GM12873 (cell line): ENCODE data around the gene EDC3.

Source experiments
- TF ChIP-seq, protein P1 (sequence below): IDR thresholded peaks from 2 replicates; pipeline ENCODE4 v1.5.1; 2012; ENCODE audit warnings: low read depth, mild to moderate bottlenecking, moderate library complexity, low read length, control low read depth; ENCODE audit not compliant: insufficient read depth; ENCODE audit errors: missing control alignments

EDC3 gene

DNA sequence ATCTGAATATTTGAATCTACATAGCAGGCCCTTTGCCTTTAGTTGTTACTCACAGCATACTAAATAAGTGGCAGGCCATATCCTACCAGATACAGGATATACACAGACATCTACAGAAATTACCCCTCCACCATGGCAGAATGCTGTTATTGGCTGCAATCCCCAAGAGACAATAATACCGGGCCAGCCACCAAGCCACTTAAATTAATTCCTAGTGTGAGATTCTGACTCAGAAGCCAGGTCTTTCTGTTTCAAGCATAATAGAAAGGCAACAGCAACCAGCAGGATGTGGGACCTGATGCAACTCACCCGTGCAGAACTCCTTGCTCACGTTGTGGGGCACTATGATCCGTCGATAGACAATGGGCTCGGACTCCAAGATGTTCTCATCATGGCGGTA is 40.4 kb downstream of the EDC3 start:
- TF ChIP-seq, protein P1, sequence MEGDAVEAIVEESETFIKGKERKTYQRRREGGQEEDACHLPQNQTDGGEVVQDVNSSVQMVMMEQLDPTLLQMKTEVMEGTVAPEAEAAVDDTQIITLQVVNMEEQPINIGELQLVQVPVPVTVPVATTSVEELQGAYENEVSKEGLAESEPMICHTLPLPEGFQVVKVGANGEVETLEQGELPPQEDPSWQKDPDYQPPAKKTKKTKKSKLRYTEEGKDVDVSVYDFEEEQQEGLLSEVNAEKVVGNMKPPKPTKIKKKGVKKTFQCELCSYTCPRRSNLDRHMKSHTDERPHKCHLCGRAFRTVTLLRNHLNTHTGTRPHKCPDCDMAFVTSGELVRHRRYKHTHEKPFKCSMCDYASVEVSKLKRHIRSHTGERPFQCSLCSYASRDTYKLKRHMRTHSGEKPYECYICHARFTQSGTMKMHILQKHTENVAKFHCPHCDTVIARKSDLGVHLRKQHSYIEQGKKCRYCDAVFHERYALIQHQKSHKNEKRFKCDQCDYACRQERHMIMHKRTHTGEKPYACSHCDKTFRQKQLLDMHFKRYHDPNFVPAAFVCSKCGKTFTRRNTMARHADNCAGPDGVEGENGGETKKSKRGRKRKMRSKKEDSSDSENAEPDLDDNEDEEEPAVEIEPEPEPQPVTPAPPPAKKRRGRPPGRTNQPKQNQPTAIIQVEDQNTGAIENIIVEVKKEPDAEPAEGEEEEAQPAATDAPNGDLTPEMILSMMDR: no peak

DNA sequence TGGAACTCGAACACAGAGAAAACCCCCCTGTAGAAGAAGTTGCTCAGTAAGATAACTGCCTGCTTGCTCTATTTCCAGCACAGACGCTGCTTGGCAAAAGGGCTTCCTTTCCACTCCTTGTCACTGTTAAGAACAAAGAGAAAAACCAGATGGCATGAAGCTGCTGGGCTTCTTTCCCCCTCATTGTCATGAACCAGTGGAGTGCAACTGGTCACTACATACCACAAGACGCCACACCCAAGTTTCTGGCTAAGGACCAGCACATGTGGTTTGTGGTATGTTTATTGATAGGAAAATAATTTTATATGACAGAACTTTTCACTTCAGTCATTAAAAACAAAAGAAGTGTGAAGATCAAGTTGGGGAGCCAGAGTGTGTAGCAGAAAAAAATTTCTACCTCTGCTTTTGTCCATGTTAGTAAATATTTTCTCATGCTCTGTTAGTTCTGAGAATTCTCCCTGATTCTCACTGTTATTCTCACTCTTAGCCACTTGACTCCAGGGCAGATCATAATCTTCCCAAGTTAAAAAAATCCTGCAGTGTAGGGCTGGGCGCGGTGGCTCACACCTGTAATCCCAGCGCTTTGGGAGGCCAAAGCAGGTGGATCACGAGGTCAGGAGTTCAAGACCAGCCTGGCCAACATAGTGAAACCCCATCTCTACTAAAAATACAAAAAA is 42.3 kb downstream of the EDC3 start:
- TF ChIP-seq, protein P1: no peak

DNA sequence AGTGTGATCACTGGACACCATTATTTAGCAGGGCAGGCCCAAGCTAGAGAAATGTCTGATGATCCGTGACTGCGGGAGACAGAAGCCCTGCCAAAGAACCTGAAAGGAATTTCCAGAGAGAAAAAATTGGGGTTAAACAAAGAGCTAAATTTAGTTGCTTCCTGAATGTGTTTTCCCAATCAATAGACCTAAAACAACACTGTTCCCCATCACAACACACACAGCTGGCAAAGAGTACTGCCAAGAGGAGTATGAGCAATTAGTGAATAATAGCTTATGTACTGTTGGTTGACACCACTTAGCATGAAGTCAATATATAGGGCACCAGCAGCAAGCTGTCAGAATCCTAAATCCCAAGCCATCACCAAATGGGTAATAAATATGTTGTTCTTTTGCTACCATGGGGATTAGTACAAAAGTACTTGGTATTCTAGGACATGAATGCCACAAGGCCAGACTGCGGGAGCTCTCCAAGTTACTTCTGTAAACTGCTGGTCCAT is 44.5 kb downstream of the EDC3 start:
- TF ChIP-seq, protein P1: no peak

DNA sequence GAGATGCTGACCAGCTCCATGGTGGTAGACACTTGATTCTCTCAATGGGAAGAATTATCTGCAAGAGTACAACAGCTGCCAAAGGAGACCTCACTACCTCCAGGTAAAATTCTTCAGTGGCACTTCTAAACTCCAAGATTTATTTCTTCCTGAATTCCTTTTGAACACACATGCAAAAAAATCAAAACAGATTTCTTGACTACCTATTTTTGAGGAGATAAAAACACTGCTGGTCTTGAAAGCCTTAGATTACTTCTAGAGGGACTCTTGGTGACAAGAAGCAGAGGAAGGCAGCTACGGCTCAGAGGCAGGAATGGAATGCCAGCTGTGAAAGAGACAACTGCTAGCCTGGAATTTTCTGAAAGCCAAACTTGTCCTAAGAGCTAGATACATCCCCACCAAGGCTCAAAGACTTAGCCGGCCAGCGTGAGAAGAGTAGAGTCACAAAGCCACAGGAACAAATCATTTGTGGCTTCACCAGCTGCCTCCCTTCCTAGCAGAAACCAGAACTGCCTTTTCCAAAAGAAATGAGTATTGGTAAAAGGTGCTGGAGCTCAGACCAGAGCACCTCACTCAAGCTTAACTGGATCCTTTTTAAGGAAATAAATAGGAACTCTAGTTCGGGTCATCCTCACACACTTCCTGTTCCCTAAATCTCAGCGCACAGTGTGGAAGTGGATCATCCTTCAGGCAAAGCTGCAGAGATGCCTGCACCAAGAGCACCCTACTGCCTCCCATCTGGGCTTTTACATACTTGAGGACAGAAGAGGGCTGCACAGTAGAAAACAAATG is 47.6 kb downstream of the EDC3 start:
- TF ChIP-seq, protein P1: no peak

DNA sequence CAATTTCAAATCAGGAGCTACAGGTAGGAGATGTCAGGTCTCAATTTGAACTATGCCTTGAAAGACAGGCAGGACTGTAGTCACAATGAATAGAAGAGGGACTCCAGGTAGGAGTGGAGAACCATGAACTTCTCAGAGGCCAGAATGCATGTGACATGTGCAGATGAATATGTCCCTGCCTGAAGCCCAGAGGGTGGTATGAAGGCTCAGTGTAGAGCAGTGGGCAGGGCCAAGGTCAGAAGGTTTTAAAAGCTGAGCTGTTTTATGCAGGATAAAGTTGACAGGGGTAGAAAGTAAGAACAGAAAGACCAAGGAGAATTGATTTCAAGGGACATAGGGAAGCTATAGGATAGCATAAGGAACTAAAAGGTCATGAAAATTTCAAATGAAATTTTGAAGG is 49.3 kb downstream of the EDC3 start:
- TF ChIP-seq, protein P1: no peak

DNA sequence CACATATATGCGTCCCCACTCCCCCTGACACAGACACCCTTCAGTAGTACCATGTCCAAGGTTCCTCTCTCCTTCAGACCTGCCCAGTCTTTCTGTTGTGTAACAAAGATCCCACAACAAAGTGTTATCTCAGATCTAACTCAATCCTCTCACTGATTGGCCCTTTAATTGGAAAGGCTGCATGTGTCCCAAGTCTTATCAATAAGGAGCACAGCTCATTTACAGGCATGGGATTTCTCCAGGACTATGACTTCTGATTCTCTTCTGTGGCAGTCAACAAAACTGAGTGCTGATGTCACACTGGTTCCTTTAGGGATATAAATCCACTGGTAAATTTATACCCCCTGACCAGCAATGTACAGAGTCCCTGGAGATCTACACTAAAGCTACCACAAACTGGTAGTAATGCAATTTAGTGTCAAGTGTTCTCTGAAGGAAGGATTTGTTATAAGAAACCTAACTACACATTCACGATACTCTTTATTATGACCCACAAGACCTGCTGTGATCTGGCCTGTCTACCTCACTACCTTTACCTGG is 52.1 kb downstream of the EDC3 start:
- TF ChIP-seq, protein P1: no peak

DNA sequence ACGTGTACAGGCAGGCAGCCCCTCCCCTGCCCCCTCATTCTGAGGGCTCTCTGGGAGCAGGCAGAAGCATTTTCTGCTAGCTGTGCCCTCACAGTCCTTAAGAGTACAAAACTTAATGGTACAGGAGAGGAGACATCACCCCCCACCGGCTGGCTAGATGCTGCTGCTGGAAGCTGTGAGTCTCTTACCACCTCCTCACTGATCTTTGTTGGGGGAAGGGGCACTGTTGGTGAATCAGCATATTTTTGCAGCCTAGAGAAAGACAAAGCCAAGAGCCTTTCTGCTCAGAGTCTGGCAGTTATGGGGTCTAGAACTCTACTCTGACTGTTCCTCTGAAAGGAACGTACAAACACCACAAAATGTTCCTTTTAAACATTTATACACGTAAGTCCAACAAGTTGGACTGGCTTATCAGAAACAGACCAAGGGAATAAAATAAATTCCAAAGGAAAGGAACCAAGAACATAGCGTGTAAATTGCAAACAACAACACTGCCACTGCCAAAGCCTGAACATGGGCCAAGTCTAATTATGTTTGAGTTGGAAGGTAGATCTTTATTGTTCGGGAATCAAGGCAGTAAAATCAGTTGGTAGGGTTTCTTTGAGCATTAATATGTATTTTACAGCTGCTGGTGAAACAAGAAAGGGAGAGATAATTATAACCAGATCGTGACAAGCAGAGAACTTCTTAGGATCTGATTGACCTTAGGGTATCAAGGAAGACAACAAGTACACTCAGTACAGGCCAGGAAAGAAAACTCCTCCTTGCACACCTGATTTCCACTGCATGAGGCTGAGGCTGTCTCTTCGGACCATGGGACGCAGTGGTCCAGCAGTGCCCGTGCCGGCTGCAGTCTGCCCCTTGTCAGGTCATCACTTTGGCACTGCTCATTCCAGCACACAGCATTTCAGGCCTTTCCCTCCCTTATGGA is 52.8 kb downstream of the EDC3 start:
- TF ChIP-seq, protein P1: no peak
